Measurements from ENCODE around the gene NCOA4.
"Not testable (repeated sequence)": the region's sequence is repeated elsewhere in the genome, so short reads cannot be mapped to it uniquely, and the experiment has no call there.

The NCOA4 gene

DNA sequence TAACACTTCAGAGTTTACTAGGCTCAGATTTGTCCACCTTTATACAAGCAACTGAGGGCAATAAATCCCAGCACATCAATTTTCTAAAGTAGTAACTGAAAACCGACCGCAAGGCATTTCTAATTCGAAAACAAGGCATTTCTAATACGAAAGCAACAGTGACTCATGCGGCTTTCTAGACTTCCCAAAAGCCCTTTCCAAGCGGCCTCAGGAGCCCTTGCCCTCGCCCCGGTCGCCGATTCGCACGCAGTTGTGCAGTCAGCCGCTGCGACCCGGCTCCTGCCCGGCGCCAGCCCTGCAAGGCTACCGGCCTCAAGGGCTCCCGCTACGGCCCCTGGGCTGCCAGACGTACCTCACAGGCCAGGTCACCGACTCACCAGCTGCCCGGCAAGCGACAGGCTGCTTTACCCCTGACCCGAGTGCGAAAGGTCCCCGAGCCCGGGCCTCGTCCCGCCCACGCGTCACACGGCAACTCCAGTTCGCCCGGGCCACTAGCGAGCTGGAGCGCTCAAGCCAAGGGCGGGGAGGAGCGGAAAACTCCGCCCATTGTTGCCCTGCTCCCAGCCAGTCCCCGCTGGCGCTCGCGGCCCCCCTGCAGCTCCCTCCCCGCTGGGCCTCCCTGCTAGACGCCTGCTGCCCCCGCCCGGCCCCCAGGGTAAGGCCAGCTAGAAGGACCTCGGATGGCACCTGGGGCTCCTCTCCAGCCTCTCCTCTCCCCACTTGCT is 7.3 kb downstream of the NCOA4 start:
- peak; percentile 44 to 67 for DNase-seq (ENCODE audit: extremely low read depth in 1 of 2, low read depth in 1 of 2)

GRCh38 chr10:46020344-46020657 is 10.1 kb downstream of the NCOA4 start:
- DNase-seq (ENCODE audit: extremely low read depth in 1 of 2, low read depth in 1 of 2), result no peak

DNA sequence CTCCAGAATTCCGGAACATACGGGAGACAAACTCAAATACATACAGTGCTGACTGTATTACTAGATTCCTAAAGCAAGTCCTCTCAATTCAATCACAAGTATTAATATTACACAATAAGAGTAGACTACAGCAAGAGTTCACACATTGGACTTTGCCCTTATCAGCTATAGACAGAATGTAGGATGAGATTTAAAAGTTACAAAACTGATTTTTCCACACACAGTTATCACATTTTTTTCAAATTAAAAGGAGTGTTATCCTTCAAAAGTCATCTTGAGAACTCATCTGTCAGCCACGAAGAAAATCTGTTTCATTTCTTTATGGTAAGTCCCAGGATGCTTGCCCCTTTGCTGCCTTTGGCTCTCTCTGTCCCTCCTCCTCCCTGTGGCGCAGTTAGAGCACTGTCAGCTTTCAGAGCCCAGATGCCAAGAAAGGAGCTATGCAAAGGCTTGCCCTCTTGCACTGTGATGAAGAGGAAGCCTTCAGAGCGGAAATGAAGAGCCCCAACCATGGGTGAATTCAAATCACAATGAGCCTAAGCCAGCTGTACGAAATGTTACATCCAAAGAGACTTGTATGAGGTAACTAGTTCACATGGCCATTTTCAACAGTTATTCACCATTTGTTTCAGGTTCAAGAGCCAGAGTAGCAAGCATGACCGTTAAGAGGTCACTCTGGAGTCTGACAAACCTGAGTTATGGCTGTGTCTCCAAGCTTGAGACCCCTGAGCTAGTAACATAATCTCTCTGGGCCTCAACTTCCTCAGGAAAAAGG is 10.7 kb downstream of the NCOA4 start:
- no peak for DNase-seq (ENCODE audit: extremely low read depth in 1 of 2, low read depth in 1 of 2)

DNA sequence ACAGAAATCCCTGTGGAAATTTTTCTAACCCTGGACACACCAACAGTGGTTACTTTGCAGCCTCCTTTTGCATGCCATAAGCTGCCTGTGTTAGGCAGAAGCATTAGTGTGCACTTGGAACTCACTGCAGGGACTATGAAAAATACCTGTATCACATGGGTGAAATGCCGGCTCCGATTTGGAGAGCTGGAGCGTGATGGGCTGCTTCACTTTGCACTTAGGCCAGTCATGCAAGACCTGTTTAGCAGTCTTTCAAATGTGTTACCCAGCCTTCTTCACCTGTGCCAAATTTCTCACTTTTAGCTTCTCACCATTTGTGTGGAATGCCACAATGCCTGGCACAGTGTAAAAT is 11.3 kb downstream of the NCOA4 start:
- no peak for DNase-seq (ENCODE audit: extremely low read depth in 1 of 2, low read depth in 1 of 2)

- no peak for DNase-seq (ENCODE audit: extremely low read depth in 1 of 2, low read depth in 1 of 2)
Observed at GRCh38 chr10:46018453-46019176, 11.8 kb downstream of the NCOA4 start.

GRCh38 chr10:46017733-46018132 is 12.7 kb downstream of the NCOA4 start:
- no peak for DNase-seq (ENCODE audit: extremely low read depth in 1 of 2, low read depth in 1 of 2)

DNA sequence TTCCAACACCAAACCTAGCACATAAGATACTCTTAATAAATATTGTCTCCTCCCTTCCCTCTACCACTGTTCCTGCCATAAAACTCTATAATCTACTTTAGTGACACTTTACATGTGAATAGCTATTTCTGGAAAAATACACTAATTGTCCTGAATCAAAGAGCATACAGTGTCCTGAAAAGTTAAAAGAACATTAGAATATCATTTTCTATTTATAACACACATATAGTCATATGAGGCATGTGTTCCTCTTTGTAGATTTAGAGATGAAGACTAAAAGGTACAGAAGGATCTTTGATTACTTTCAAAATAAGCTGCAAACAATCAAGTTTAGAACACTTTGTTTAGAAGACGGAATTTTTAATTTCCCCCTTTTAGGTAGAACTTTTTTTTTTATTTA is 13.6 kb downstream of the NCOA4 start:
- DNase-seq (ENCODE audit: extremely low read depth in 1 of 2, low read depth in 1 of 2), result no peak

DNA sequence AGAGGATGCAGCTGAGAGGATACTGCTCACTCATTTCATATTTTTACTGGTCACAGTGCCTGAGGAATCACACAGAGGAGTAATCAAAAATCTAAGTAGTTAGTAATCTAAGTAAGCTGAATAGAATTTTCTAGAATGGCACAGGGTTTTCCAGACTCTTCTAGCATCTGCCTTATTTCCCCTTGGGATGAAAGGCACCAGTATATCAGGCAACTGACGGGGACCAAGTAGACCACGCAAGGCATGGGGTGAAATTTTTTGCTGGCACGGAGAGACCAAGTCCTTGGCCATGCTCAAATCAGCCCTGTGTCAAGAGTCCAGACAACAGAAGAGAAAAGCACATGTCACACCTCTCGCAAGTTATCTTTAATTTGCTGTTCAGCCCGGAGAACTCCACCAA is 14.2 kb downstream of the NCOA4 start:
- no peak for DNase-seq (ENCODE audit: extremely low read depth in 1 of 2, low read depth in 1 of 2)

DNA sequence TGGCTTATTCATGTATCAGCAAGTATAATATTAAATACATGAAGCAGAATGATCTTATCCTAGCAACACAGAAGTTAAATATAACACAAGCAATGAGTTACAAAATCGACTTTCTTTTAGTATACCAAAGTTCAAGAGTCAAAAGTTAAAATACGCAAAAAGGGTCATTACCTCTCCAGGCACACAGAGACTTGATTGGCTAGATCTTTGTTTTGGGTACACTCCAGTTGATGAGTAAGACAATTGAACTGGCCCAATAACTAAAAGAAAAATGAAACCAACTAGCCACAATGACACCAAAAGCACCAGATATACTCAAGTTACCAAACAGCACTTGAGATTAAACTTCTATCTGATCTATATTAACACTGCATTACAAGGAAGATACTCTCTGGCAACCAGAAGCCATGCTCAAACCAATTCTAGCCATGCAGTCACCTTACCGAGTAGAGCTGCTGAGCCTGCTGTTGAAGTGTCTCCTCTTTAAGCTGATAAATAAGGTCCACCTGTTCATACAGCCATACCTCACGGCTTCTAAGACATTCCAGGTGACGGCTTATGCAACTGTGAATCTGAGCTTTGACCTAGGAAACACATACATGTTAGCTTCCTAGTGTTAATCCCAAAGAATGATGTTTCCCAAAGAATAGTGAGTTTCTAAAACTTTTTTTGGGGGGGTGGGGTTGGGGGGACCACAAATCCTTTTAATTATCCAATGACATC is 15.6 kb downstream of the NCOA4 start:
- no peak for DNase-seq (ENCODE audit: extremely low read depth in 1 of 2, low read depth in 1 of 2)

- no peak for DNase-seq (ENCODE audit: extremely low read depth in 1 of 2, low read depth in 1 of 2)
Observed at GRCh38 chr10:46014206-46014605, 16.2 kb downstream of the NCOA4 start.

GRCh38 chr10:46012746-46013145 is 17.7 kb downstream of the NCOA4 start:
- no peak for DNase-seq (ENCODE audit: extremely low read depth in 1 of 2, low read depth in 1 of 2)

- DNase-seq (ENCODE audit: extremely low read depth in 1 of 2, low read depth in 1 of 2), result no peak
Observed at GRCh38 chr10:46006219-46006618, 24.2 kb downstream of the NCOA4 start.

DNA sequence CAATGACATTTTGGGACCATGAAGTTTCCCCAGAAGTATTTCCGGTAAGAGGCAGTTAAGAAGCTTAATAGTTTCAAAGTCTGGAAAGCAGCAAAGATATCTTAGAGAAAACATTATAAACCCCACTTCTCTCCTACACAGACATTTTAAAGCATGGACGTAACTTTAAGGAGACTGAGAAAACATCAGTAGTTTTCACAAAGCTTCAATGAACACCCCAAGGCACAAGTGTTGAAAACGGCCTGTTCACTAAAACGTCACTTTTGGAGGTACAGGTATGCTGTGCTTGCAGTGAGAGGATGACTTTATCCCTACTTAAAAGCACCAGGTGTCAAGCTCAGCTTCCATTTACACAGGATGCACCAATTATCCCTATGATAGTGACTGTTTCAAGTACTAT is 25.0 kb downstream of the NCOA4 start:
- DNase-seq (ENCODE audit: extremely low read depth in 1 of 2, low read depth in 1 of 2), result no peak

DNA sequence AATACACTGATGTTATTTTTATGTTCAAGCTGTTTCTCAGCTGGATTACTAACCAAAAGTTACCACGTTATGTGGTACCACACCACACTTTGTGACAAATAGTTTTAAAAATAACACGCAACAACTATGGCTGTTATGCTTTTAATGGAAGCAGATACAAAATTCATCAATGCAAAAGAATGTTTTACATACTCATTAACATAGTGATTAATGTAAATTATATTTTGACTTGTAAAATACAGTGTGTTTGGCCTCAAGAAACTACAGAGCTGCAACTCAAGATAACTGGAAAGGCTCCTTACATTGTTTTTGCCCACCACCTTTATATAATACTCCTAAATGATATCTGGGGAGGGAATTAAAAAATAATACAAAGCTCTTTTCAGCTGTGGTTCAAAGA is 25.5 kb downstream of the NCOA4 start:
- DNase-seq (ENCODE audit: extremely low read depth in 1 of 2, low read depth in 1 of 2), result no peak

- no peak for DNase-seq (ENCODE audit: extremely low read depth in 1 of 2, low read depth in 1 of 2)
Observed at GRCh38 chr10:46002916-46003693, 27.3 kb downstream of the NCOA4 start.

- DNase-seq (ENCODE audit: extremely low read depth in 1 of 2, low read depth in 1 of 2), result not testable (repeated sequence)
Observed at GRCh38 chr10:46002189-46002687, 28.2 kb downstream of the NCOA4 start.

DNA sequence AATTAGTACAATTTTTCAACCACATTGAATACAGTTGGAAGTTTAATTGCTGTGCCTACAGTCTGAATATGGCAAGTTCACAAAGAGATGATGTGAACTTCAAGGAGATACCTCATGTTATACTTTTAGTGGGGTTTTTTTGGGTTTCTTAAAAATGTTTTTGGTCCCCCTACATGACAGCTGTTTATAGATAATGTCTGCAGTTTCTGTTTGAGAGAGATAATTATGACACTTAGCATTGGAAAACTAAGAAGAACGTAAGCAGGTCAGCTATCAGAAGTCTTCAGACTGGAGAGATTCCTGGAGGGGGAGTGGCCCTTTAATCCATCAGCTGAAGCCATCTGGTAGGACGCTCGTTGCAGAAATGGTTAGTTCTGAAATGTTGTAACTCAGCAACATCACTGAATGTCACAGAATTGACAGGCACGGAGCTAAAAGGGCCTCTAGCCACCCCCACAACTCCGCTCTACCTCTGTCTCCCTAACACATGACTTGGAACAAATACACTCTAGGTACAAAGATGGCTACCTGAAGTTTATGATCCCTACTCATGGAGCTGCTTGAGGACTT is 29.2 kb downstream of the NCOA4 start:
- no peak for DNase-seq (ENCODE audit: extremely low read depth in 1 of 2, low read depth in 1 of 2)

DNA sequence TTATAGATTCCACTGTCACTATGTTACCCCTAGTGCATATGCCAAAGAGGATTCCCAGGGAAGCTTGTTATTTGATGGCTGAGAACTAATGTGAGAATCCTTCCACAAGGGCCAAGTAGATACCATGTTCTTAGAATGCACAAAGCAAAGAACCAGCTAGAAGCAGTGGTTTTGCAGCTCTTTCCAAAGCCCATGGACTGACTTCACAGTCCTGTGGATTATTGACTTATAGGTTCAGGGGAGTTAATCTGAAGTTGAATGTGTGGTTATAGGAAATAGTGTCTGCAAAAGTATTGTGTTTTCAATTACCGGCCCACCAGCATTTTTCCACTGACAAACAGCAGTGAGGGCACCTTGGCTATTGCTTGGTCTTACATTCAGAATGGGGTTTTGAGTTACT is 29.9 kb downstream of the NCOA4 start:
- DNase-seq (ENCODE audit: extremely low read depth in 1 of 2, low read depth in 1 of 2), result no peak

DNA sequence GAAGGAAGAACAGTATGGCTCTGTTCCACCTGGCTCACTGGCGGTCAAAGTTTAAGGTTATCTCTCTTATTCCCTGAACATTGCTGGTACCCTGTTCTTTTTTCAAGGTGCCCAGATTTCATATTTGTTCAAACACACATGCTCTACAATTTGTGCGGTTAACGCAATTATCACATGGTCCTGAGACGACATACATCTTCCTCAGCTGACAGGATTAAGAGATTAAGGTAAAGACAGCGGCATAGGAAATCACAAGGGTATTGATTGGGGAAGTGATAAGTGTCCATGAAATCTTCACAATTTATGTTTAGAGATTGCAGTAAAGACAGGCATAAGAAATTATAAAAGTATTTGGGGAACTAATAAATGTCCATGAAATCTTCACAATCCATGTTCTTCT is 30.5 kb downstream of the NCOA4 start:
- not testable (repeated sequence) for DNase-seq (ENCODE audit: extremely low read depth in 1 of 2, low read depth in 1 of 2)

All from activated CD8-positive, alpha-beta memory T cell treated with anti-CD3 and anti-CD28 coated beads for 1 hour (primary cell).